Mucosa of gallbladder (tissue), 1 donor: ENCODE data around the gene IDUA. TPM values are rescaled to one million over a fixed set of nuclear protein-coding genes. Genes with fewer than 3 reads are reported as not detected.
"Not testable (repeated sequence)": the region's sequence is repeated elsewhere in the genome, so short reads cannot be mapped to it uniquely, and the experiment has no call there.

Experiments used
- DNase-seq: peaks from one replicate; pipeline ENCODE4 v3.0.0-alpha.2; 2020; ENCODE audit warnings: low spot score
- total RNA-seq: library from RNA; stranded (reverse); gene quantifications from one replicate; pipeline ENCODE4 v1.2.1, GENCODE V29; 2021
- donor health status: DM: no; HTN: no; CAD: no.

Gene IDUA
- total RNA-seq: 93.0 TPM

GRCh38 chr4:986879-987623 lies at the start of gene IDUA:
Gene IDUA (plus strand): TSS chr4:987044. CDS start chr4:987085, 41 bp downstream.
- peak; percentile 82 for DNase-seq

DNA sequence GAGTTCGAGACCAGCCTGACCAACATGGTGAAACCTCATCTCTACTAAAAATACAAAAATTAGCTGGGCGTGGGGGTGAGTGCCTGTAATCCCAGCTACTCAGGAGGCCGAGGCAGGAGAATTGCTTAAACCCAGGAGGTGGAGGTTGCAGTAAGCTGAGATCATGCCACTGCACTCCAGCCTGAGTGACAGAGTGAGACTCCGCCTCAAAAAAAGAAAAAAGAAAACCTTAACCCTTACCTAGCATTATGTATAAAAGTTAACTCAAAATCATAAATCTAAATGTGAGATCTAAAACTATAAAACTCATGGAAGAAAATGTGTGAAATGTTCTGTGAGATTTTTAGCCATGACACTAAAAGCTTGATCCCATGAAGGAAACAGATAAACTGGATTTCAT lies 47.3 kb upstream of the IDUA start:
- not testable (repeated sequence) for DNase-seq

- DNase-seq: no peak
Measured at GRCh38 chr4:945274-946102, 41.4 kb upstream of the IDUA start.

DNA sequence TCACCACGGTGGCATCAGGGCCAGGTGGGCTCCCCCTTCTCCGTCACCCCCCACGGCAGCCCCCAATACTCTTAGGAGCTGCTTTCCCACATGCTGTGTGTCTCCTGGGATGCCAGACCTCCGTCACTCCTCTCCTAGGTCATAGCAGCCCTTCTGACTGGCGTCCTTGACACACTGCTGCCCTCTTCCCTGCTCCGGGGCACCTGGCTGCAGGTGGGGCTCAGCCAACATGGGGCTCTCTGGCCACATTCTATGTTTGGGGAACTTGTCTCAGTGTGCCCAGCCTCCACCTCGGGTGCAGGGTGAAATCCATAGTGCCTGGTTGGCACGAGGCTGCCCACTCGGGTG lies 40.8 kb upstream of the IDUA start:
- no peak for DNase-seq

GRCh38 chr4:946517-947471 lies 40.0 kb upstream of the IDUA start:
- DNase-seq: no peak

DNA sequence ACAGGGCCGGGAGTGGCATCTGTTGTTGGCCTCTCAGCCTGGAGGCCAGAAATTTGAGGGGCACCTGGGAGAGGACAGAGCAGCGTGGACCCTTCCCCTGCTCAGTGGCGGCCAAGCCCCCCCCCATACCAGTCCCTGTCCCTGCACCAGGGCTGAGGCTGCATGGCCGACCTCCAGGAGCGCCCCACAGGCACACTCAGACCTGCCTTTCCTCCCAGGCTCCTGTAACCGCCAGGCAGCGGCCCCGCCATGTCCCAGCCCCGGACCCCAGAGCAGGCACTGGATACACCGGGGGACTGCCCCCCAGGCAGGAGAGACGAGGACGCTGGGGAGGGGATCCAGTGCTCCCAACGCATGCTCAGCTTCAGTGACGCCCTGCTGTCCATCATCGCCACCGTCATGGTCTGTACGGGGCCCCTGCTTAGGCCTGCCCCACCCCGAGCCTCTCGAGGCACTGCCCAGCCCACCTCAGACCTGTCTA lies 39.3 kb upstream of the IDUA start:
- DNase-seq: no peak

- DNase-seq: no peak
Measured at GRCh38 chr4:948101-948935, 38.5 kb upstream of the IDUA start.

- DNase-seq: no peak
Measured at GRCh38 chr4:948936-949300, 37.9 kb upstream of the IDUA start.

GRCh38 chr4:949656-950055 lies 37.2 kb upstream of the IDUA start:
- no peak for DNase-seq

DNA sequence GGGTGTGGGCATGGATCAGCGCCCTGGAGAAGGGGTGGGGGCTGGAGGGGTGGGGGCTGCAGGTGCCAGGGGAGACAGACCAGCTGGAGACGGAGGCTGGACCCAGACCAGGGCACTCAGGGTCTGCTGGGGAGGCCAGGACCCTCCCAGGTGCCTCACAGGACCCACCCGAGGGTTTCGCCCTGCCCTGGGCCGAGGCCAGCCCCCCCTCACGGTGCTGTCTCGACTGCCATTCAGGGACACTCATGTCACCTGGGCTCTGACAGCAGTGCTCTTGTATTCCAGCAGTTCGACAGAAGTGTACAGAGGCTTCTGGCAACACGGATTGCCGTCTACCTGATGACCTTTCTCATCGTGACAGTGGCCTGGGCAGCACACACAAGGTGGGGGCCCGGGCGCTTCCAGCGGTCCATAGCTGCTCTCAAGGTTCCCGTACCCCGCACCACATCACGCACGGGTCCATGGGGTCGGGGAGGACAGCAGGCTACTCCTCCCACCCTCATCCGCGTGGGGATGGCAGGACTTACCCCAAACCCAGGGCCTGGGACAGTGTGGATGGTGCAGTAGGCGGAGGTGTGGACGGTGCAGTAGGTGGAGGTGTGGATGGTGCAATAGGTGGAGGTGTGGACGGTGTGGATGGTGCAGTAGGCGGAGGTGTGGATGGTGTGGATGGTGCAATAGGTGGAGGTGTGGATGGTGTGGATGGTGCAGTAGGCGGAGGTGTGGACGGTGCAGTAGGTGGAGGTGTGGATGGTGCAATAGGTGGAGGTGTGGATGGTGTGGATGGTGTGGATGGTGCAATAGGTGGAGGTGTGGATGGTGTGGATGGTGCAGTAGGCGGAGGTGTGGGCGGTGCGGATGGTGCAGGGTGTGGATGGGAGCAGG lies 36.5 kb upstream of the IDUA start:
- DNase-seq: no peak

GRCh38 chr4:951186-951585 lies 35.7 kb upstream of the IDUA start:
- DNase-seq: no peak

- DNase-seq: no peak
Measured at GRCh38 chr4:951594-952468, 35.0 kb upstream of the IDUA start.

DNA sequence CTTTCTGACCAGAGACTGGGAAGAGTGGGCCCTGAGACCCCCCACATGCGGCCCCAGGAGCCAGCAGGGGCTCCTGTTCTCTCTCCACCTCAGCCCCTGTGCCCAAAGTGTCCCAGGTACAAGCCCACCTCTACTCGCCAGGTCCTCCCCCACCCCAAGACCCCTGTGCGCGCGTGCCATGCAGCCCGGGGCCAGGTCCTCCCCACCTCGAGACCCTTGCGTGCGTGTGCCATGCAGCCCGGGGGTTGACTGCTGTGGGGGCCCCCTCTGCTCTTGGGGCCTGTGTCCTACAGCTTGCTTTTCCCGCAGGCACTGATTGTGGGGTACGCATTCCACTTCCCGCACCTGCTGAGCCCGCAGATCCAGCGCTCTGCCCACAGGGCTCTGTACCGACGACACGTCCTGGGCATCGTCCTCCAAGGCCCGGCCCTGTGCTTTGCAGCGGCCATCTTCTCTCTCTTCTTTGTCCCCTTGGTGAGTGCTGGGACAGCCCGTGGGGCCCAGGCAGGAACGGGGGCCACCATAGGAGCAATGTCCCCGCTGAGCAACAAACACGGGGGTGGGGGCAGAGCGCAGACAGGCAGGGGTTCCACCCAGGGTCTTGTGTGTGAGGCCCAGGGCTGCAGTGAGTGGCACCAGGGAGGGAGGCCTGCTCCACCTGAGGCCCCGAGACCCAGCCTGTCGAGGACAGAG lies 33.8 kb upstream of the IDUA start:
- DNase-seq: no peak

- no peak for DNase-seq
Measured at GRCh38 chr4:953574-953915, 33.3 kb upstream of the IDUA start.

DNA sequence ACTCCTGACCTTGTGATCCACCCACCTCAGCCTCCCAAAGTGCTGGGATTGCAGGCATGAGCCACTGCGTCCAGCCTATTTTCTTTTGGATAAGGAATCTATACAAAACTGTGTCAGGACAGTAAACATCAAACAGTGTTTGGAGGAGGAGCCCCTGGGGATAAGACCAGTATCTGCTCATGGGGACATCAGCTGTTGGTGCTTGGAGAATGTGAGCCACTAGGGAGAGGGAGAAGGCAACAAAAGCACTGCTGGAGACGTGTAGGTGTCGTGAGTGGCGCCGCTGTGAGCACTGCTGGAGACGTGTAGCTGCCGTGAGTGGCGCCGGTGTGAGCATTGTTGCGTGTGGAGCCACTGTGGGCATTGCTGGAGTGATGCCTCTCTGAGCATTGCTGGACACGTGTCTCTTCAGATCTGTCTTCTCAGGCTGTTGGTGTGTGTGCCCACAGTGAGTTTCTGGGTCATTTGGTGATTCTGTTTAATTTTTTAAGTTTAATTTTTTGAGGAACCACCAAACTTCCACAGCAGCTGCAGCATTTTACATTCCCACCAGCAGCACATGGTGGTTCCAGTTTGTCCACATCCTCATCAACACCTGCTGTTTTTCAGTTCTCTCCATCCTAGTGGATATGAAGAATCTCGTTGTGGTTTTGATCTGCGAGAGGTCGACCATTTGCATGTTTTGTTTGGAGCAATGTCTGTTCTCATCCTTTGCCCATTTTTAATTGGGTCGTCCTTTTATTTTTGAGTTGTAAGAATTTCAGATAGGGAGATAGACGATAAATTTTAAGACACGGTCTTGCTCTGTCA lies 32.4 kb upstream of the IDUA start:
- no peak for DNase-seq

GRCh38 chr4:955161-955921 lies 31.5 kb upstream of the IDUA start:
- DNase-seq: no peak

DNA sequence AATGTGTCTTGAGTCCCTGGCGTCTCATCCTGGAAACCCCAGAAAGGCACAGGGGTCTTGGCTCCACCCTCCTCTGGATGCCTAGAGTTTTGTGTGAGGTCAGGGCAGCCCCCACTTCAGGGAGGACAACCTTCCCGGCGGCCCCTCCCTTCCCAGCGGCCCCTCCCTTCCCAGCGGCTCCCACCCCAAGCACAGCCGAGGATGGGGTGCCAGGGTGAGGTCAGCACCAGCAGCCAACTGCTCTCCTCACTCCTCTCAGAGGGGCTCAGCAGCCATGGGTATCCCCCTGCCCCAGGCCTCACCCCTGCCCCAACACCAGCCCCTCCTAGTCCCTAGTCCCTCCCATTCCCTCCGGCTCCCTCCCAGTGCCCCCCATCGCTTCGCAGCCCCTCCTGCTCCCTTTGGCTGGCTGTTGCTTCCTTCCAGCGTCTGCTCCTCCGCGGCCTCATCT lies 30.9 kb upstream of the IDUA start:
- no peak for DNase-seq
